Measurements from ENCODE around the gene GATB. TPM values are rescaled to one million over a fixed set of nuclear protein-coding genes. Genes with fewer than 3 reads are reported as not detected.

Gene GATB
- total RNA-seq, 1 donor from 2014 or later, result 18.0 TPM

DNA sequence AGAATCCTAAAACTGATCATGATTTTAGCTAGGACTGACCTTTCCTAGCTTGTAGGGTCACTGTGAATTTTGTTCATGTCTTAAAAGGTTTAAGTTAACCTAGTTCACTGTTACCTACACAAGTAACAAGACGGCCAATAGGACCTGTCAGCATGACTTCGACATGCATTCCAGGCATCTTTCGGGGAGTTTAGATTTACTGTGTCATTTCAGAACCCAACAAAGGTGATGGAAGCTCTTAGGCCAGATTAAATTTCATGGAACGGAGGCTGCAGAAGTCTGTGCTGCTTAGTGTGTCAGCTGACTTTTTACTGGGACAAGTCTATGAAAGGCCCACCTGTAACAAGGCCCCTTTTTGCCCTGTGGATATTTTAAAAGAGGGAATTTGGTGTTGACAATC lies 93.1 kb downstream of the GATB start:
- no peak for DNase-seq (ENCODE audit: extremely low spot score, unreplicated experiment)
- H3K4me1 Mint-ChIP-seq (ENCODE audit: unreplicated experiment), result no peaks in the 10 kb centered on the region
- no peaks in the 10 kb centered on the region for H3K27me3 Mint-ChIP-seq (ENCODE audit: unreplicated experiment)
- H3K4me3 Mint-ChIP-seq (ENCODE audit: unreplicated experiment), result no peak overlapping the region
- H3K9me3 Mint-ChIP-seq (ENCODE audit: unreplicated experiment), result no peaks in the 10 kb centered on the region
- H3K36me3 Mint-ChIP-seq (ENCODE audit: unreplicated experiment), result peaks cover 4% of the 10 kb centered on the region
- TF ChIP-seq, protein P1, sequence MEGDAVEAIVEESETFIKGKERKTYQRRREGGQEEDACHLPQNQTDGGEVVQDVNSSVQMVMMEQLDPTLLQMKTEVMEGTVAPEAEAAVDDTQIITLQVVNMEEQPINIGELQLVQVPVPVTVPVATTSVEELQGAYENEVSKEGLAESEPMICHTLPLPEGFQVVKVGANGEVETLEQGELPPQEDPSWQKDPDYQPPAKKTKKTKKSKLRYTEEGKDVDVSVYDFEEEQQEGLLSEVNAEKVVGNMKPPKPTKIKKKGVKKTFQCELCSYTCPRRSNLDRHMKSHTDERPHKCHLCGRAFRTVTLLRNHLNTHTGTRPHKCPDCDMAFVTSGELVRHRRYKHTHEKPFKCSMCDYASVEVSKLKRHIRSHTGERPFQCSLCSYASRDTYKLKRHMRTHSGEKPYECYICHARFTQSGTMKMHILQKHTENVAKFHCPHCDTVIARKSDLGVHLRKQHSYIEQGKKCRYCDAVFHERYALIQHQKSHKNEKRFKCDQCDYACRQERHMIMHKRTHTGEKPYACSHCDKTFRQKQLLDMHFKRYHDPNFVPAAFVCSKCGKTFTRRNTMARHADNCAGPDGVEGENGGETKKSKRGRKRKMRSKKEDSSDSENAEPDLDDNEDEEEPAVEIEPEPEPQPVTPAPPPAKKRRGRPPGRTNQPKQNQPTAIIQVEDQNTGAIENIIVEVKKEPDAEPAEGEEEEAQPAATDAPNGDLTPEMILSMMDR (IDR thresholded peaks at IDR 0.05), result no peak
- H3K27ac Mint-ChIP-seq (ENCODE audit: unreplicated experiment), result no peak overlapping the region

DNA sequence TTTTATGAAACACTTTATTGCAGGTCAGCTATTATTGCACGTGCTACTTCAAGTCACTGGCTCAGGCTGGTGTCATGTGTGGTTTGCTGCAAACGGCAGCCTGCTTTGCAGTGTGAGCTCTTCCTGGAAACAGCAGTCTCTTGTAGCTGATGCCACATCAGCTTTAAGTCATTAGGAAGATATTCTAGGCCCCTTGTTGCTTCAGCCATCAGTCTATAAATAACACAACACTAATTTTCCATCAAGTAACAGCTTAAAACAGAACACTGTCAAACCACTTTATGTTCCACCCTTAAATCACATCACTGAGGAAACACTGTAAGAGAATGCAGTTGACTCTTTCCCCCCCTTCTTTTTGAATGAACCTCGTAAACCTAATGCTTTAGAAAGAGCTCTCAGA lies 93.8 kb downstream of the GATB start:
- no peaks in the 10 kb centered on the region for H3K27me3 Mint-ChIP-seq (ENCODE audit: unreplicated experiment)
- H3K27ac Mint-ChIP-seq (ENCODE audit: unreplicated experiment), result no peak overlapping the region
- no peaks in the 10 kb centered on the region for H3K4me1 Mint-ChIP-seq (ENCODE audit: unreplicated experiment)
- TF ChIP-seq, protein P1 (IDR thresholded peaks at IDR 0.05), result no peak
- H3K4me3 Mint-ChIP-seq (ENCODE audit: unreplicated experiment), result no peak overlapping the region
- no peaks in the 10 kb centered on the region for H3K9me3 Mint-ChIP-seq (ENCODE audit: unreplicated experiment)
- DNase-seq (ENCODE audit: extremely low spot score, unreplicated experiment), result no peak
- peaks cover 3% of the 10 kb centered on the region for H3K36me3 Mint-ChIP-seq (ENCODE audit: unreplicated experiment)

DNA sequence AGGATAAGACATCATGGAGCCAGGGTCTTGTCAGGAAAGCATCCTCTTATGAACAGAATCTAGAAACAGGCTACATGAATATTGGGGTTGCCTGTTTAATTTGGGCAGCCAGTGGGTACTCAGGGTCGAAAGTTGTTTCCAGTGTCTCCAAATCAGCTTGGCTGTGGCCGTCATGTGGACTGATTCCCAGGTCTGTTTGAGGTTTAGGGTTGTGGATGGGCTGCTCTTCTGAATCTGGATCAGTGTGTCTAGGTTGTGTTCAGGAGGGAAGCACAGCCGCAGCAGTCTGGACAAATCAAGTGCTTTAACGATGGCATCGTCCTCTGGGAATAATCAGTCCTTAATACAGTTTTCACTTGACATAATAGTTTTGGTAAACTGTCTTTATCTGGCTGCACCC lies 94.3 kb downstream of the GATB start:
- H3K36me3 Mint-ChIP-seq (ENCODE audit: unreplicated experiment), result peaks cover 3% of the 10 kb centered on the region

DNA sequence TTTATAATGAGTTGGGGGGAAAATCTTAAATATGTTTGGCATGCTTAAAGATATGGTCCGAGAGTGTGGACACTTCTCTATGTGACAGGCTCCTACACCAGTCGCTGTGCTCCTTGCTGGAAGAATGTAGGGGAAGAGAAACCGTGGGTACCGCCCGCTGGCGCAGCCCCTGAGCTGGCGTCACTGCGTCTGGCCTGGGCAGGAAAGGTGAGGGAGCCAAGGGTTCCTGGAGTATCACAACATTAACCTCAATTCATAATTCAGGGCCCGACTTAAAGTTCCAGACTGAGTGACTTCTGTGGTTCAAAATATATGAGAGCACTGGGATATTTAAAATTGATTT lies 95.1 kb downstream of the GATB start:
- DNase-seq (ENCODE audit: extremely low spot score, unreplicated experiment), result no peak
- Mint-ChIP-seq H3K4me1 (ENCODE audit: unreplicated experiment) (no peaks in the 10 kb centered on the region), H3K36me3 (ENCODE audit: unreplicated experiment) (peaks cover 3% of the 10 kb centered on the region), H3K4me3 (ENCODE audit: unreplicated experiment) (no peak overlapping the region), H3K27ac (ENCODE audit: unreplicated experiment) (no peak overlapping the region), H3K27me3 (ENCODE audit: unreplicated experiment) (no peaks in the 10 kb centered on the region), H3K9me3 (ENCODE audit: unreplicated experiment) (no peaks in the 10 kb centered on the region)
- TF ChIP-seq, protein P1 (IDR thresholded peaks at IDR 0.05), result no peak

More for the DNA sequence above, 94.3 kb downstream of the GATB start:
- no peak overlapping the region for H3K27ac Mint-ChIP-seq (ENCODE audit: unreplicated experiment)
- no peaks in the 10 kb centered on the region for H3K27me3 Mint-ChIP-seq (ENCODE audit: unreplicated experiment)
- H3K4me3 Mint-ChIP-seq (ENCODE audit: unreplicated experiment), result no peak overlapping the region
- no peaks in the 10 kb centered on the region for H3K4me1 Mint-ChIP-seq (ENCODE audit: unreplicated experiment)
- TF ChIP-seq, protein P1 (IDR thresholded peaks at IDR 0.05), result no peak
- no peaks in the 10 kb centered on the region for H3K9me3 Mint-ChIP-seq (ENCODE audit: unreplicated experiment)
- DNase-seq (ENCODE audit: extremely low spot score, unreplicated experiment), result no peak

DNA sequence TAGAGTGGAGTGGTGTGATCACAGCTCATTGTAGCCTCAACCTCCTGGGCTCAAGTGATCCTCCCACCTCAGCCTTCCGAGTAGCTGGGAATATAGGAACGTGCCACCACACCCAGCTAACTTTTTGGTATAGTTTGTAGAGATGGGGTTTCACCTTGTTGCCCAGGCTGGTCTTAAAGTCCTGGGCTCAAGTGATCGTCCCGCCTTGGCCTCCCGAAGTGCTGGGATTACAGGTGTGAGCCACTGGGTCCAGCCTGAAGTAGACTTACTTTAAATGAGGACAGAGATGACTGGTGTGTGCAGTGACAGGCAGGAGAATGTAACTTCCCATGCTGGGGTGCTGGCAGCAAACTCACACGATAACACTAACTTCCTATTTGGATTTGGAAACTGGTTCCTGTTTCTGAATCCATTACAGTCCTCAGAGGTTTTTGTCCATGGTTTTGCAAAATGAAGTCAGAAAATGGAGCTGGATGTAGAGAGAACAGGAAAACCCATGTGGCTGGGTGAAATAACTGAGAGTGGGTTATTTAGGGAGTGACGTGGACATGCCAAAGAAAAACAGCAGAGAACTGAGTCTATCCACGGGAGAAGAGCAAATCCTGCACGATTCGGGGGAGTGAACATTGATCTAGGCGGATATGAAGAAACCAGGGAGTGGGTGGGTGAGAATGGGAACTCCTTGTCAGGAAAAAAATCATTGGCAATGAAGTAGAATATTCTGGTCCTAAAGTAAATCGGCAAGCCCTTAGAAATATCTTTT lies 95.6 kb downstream of the GATB start:
- no peak for DNase-seq (ENCODE audit: extremely low spot score, unreplicated experiment)
- TF ChIP-seq, protein P1 (IDR thresholded peaks at IDR 0.05), result no peak
- no peaks in the 10 kb centered on the region for H3K27me3 Mint-ChIP-seq (ENCODE audit: unreplicated experiment)
- H3K4me3 Mint-ChIP-seq (ENCODE audit: unreplicated experiment), result no peak overlapping the region
- H3K36me3 Mint-ChIP-seq (ENCODE audit: unreplicated experiment), result peaks cover 3% of the 10 kb centered on the region
- H3K27ac Mint-ChIP-seq (ENCODE audit: unreplicated experiment), result no peak overlapping the region
- no peaks in the 10 kb centered on the region for H3K4me1 Mint-ChIP-seq (ENCODE audit: unreplicated experiment)
- no peaks in the 10 kb centered on the region for H3K9me3 Mint-ChIP-seq (ENCODE audit: unreplicated experiment)
